ENCODE measurements around the gene DPY19L3.
A peak's percentile ranks its signal among the peaks of the same experiment; 100 is the strongest.

DPY19L3 gene, protein sequence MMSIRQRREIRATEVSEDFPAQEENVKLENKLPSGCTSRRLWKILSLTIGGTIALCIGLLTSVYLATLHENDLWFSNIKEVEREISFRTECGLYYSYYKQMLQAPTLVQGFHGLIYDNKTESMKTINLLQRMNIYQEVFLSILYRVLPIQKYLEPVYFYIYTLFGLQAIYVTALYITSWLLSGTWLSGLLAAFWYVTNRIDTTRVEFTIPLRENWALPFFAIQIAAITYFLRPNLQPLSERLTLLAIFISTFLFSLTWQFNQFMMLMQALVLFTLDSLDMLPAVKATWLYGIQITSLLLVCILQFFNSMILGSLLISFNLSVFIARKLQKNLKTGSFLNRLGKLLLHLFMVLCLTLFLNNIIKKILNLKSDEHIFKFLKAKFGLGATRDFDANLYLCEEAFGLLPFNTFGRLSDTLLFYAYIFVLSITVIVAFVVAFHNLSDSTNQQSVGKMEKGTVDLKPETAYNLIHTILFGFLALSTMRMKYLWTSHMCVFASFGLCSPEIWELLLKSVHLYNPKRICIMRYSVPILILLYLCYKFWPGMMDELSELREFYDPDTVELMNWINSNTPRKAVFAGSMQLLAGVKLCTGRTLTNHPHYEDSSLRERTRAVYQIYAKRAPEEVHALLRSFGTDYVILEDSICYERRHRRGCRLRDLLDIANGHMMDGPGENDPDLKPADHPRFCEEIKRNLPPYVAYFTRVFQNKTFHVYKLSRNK

DNA sequence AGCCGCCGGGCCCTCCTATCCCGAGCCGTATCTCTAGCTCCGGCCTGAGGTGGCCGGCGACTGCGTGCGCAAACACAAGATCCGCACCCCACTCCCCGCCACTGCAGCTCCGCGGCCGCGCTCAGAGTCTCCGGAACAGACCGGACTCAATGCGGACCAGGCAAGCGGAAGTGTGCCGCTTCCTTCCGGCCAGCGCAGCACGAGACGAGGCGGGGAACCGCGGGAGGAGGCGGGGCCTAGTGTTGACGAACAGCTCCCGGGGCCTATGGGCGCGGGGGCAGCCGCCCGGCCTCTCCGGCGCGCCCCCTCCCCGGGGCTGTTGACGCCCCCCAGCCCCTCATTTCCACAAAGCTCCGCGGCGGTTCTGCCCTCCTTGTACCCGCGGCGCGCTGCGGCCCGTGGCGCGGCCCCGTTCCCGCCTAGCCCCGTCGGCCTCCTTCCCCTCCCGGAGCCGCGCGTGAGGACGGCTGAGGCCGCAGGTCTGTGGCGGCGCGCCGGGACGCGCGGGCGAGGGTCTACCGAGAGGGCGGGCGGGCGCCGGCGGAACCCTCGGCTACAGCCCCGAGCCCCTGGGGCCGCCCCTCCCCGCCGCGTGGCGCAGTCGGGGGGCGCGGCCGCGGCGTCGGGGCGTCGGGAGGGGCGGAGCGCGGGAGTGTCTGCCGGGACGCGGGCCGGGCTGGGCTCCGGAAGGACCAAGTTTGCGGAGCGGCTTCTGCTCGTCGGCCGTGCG, at the start of gene DPY19L3:
Gene DPY19L3, plus strand, starts transcription at position 340 of the 730 bp plus-strand sequence. CDS start 2,484 bp downstream, outside the sequence.
- Histone ChIP-seq H3K4me3 (ENCODE audit: low read depth, low read length) (peak within 1 kb of the TSS; percentile 86), H3K27ac (peak within 1 kb of the TSS; percentile 90), H3K36me3 (replicated peaks) (peaks cover 3% of the 10 kb centered on the region), H3K27me3 (replicated peaks) (no peaks in the 10 kb centered on the region)
- in situ Hi-C loops (cut with HindIII; ENCODE audit: low pct_ligation_motif_present, low sequenced_read_pairs), result no loop called here
- TF ChIP-seq, protein P1, sequence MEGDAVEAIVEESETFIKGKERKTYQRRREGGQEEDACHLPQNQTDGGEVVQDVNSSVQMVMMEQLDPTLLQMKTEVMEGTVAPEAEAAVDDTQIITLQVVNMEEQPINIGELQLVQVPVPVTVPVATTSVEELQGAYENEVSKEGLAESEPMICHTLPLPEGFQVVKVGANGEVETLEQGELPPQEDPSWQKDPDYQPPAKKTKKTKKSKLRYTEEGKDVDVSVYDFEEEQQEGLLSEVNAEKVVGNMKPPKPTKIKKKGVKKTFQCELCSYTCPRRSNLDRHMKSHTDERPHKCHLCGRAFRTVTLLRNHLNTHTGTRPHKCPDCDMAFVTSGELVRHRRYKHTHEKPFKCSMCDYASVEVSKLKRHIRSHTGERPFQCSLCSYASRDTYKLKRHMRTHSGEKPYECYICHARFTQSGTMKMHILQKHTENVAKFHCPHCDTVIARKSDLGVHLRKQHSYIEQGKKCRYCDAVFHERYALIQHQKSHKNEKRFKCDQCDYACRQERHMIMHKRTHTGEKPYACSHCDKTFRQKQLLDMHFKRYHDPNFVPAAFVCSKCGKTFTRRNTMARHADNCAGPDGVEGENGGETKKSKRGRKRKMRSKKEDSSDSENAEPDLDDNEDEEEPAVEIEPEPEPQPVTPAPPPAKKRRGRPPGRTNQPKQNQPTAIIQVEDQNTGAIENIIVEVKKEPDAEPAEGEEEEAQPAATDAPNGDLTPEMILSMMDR (IDR thresholded peaks at IDR 0.05; ENCODE audit: low read depth, low read length, missing control alignments), result no peak
- DNase-seq, result peak; percentile 86

DNA sequence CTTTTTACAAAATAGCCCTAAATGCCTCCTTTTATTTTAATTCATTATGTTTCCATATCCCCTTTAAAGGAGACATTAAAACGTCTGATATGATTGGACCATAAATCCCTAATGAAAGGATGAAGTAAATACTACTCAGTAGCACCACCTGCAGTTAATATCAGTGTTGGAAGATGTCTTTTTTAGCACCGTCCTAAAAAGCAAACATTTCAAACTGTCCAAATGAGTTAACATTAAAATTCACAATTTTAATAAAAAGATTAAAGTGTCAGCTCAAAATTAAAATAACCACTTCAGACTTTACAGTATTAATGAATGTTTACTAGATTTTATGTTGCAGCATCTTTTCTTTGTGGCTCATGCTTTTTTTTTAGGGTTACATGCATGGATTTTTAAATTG, 47.9 kb upstream of the DPY19L3 start:
- H3K27me3 ChIP-seq (replicated peaks), result no peaks in the 10 kb centered on the region
- in situ Hi-C loops (cut with HindIII; ENCODE audit: low pct_ligation_motif_present, low sequenced_read_pairs), result no loop called here
- H3K27ac ChIP-seq, result no peak overlapping the region
- TF ChIP-seq, protein P1 (IDR thresholded peaks at IDR 0.05; ENCODE audit: low read depth, low read length, missing control alignments), result peak; percentile 21
- no peak for DNase-seq
- no peak overlapping the region for H3K4me3 ChIP-seq (ENCODE audit: low read depth, low read length)
- peaks cover 41% of the 10 kb centered on the region for H3K36me3 ChIP-seq (replicated peaks)

DNA sequence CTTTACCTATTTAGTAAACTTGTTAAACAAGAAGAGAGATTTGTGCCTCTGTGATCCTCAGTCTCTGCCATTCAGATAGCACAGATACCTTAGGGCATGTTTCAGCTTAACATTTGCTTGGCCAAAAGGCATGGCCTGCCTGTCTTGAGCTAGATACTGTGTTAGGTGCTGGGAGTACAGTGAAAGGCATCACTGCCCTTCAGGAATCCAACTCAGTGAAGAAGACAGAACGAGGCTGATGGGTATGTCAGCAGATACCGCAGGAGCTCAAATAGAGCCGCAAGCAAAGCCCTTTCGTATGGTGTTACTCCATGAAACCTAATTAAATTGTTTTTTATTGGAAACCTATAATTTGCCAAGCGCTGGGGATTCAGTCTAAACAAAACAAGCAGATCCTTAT, 47.2 kb upstream of the DPY19L3 start:
- H3K27me3 ChIP-seq (replicated peaks), result no peaks in the 10 kb centered on the region

DNA sequence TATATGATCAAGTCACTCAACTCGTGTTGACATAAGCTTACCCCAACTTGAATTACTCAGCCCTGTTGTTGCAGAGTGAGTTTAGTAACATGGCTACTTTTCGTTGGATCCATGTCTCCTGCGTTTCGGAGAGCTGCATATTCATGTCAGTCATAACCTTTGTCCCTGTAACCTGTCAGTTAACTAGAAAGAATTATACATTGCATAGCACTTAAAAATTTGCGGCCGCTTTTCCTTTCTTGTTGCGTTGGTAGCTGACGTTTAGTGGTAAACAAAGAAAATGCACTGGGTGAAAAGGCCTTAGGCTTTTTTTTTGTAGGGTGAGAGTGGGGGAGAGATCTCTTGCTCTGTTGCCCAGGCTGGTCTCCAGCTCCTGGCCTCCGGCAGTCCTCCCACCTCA, 46.0 kb upstream of the DPY19L3 start:
- peaks cover 26% of the 10 kb centered on the region for H3K36me3 ChIP-seq (replicated peaks)
- no peak for DNase-seq
- in situ Hi-C loops (cut with HindIII; ENCODE audit: low pct_ligation_motif_present, low sequenced_read_pairs), result no loop called here
- TF ChIP-seq, protein P1 (IDR thresholded peaks at IDR 0.05; ENCODE audit: low read depth, low read length, missing control alignments), result no peak
- H3K4me3 ChIP-seq (ENCODE audit: low read depth, low read length), result no peak overlapping the region
- H3K27ac ChIP-seq, result no peak overlapping the region
- H3K27me3 ChIP-seq (replicated peaks), result no peaks in the 10 kb centered on the region

More for the DNA sequence above, 47.2 kb upstream of the DPY19L3 start:
- H3K27ac ChIP-seq, result no peak overlapping the region
- peaks cover 35% of the 10 kb centered on the region for H3K36me3 ChIP-seq (replicated peaks)
- no peak for DNase-seq
- in situ Hi-C loops (cut with HindIII; ENCODE audit: low pct_ligation_motif_present, low sequenced_read_pairs), result no loop called here
- TF ChIP-seq, protein P1 (IDR thresholded peaks at IDR 0.05; ENCODE audit: low read depth, low read length, missing control alignments), result no peak
- H3K4me3 ChIP-seq (ENCODE audit: low read depth, low read length), result no peak overlapping the region

DNA sequence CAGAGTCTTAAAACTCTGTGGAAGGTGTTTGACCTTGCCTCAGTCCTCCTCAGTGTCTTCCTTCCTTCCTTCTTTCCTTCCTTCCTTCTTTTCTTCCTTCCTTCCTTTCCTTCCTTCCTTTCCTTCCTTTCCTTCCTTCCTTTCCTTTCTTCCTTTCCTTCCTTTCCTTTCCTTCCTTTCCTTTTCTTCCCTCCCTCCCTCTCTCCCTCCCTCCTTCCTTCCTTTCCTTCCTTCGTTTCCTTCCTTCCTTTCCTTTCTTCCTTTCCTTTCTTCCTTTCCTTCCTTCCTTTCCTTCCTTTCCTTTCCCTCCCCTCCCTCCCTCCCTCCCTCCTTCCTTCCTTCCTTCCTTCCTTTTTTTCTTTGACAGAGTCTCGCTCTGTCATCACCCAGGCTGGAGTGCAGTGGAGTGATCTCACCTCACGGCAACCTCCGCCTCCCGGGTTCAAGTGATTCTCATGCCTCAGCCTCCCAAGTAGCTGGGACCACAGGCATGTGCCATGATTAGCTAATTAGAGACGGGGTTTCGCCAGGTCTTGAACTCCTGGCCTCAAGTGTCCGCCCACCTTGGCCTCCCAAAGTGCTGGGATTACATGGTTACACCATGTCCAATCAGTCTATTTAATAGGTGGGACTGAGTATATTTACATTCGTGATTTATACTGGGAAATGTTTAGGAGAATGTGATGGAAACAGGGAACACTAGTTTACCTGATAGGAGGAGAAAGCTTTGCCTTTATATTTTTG, 43.8 kb upstream of the DPY19L3 start:
- Histone ChIP-seq H3K4me3 (ENCODE audit: low read depth, low read length) (no peak overlapping the region), H3K27me3 (replicated peaks) (no peaks in the 10 kb centered on the region), H3K36me3 (replicated peaks) (peaks cover 11% of the 10 kb centered on the region), H3K27ac (no peak overlapping the region)
- TF ChIP-seq, protein P1 (IDR thresholded peaks at IDR 0.05; ENCODE audit: low read depth, low read length, missing control alignments), result no peak
- in situ Hi-C loops (cut with HindIII; ENCODE audit: low pct_ligation_motif_present, low sequenced_read_pairs), result no loop called here
- DNase-seq, result no peak

Data from brain microvascular endothelial cell (primary cell).